Stomach (tissue), 4 donors: ENCODE data around the gene CEP85L.

Experiments used
- CTCF ChIP-seq, 7 experiments: fragments of 450-650 bp in 4 of 7; fragments of 200-600 bp in 3 of 7; sonication (generic) in 3 of 7; IDR thresholded peaks; one replicate each; pipeline ENCODE4 v1.5.1; 2016 to 2019; ENCODE audit warnings: antibody characterized with exemption in 7 of 7, control low read depth in 2 of 7, mild to moderate bottlenecking in 1 of 7
- EP300 ChIP-seq: sonication (generic); formaldehyde crosslinking; IDR thresholded peaks from one replicate; pipeline ENCODE4 v1.6.1; 2017; ENCODE audit warnings: antibody characterized with exemption
- POLR2A ChIP-seq, 4 donors: fragments of 450-650 bp; IDR thresholded peaks; one replicate each; pipeline ENCODE4 v1.6.1; 2016; ENCODE audit warnings: antibody characterized with exemption in 4 of 4, control low read depth in 2 of 4, mild to moderate bottlenecking in 1 of 4, moderate library complexity in 1 of 4
- POLR2AphosphoS5 ChIP-seq, 3 donors: sonication (generic); formaldehyde crosslinking; IDR thresholded peaks; one replicate each; pipeline ENCODE4 v1.6.1; 2016; ENCODE audit warnings: antibody characterized with exemption in 3 of 3

- TF ChIP-seq EP300 = no peak
- TF ChIP-seq CTCF (IDR thresholded peaks at IDR 0.05) = no peak
- TF ChIP-seq POLR2A (IDR thresholded peaks at IDR 0.05) = no peak
- no peak for TF ChIP-seq POLR2AphosphoS5 (IDR thresholded peaks at IDR 0.05)
Observed at GRCh38 chr6:118588626-118589025, 62.8 kb downstream of the CEP85L start.
